Muscle of arm (tissue), 12 donors: ENCODE measurements around the gene SMC6. TPM values are rescaled to one million over a fixed set of nuclear protein-coding genes. Genes with fewer than 3 reads are reported as not detected.
A peak's percentile ranks its signal among the peaks of the same experiment; 100 is the strongest.

Source experiments
- DNase-seq: peaks from one replicate; pipeline ENCODE4 v3.0.0-alpha.2; 2013
- polyA plus RNA-seq, 12 donors: library from polyadenylated mRNA; unstranded; fragments of 120-200 nt; gene quantifications; one replicate each; pipeline ENCODE4 v1.2.1, GENCODE V29; 2013; ENCODE audit not compliant: insufficient read length in 12 of 12

Gene SMC6
- polyA plus RNA-seq, 12 donors: 37.3 to 60.1 (median 47.0) TPM; not detected in 1

DNA sequence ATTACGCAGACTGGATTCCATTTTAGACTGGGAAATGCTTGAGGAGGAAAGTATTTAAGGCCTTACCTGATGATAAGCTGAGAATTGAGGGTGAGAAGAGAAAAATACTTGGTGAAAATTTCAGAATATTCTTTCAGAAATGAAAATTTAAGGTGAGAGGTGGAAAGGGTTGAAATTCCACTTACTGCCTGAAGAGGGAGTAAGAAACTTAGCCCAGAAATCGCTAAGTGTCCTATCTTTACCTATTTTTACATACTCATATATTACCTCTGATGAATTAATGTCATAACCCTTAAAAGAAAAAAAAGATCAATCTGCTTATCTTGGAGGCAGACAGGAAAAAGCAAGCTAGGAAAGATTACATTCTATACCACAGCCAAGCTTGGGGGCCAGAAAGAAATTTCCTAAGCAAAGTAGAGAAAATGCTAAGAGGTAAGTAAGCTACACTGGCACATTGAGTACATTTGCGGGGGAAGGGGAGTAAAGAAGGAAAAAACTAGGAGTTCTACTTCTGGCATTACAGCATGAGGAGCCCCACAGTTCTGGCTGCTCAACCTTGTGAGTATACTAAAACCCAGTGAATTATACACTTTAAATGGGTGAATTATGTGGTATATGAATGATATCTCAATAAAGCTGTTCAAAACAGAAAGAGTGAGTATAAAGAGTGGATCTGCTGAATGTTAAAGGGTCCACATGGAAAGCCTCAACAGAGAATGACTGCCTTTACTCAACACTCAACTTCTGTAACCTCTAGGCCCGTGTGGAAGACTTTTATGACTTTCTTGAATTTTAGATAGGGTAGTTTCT, 33.8 kb downstream of the SMC6 start:
- DNase-seq: peak; percentile 3

DNA sequence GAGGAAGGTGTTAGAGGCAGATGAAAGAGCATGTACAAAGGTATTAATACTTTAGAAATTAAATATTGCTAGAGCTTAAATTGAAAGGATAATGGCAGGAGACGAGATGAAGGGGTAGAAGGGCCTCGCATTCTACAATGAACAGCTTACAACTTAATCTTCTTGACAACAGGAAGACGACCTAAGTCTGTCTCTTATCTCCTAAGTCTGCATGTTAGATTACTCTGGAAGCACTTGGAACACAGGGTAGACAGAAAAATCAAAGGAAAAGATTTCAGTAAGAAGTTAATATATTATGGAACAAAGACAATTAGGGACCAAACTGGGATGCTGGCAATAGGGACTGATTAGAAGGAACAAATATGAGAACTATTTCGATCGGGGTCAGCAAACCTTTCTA, 34.9 kb downstream of the SMC6 start:
- no peak for DNase-seq

DNA sequence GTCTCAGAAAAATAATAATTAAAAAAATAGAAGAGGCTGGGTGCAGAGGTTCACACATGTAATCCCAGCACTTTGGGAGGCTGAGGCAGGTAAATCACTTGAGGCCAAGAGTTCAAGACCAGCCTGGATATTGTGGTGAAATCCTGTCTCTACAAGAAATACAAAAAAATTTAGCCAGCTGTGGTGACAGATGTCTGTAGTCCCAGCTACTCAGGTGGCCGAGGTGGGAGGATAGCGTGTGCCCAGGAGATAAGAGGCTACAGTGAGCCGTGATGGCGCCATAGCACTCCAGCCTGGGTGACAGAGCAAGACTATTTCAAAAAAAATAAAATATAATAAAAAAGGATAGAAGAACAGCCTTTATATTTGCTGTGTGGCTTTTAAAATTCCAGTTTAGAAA, 35.9 kb downstream of the SMC6 start:
- DNase-seq: no peak

DNA sequence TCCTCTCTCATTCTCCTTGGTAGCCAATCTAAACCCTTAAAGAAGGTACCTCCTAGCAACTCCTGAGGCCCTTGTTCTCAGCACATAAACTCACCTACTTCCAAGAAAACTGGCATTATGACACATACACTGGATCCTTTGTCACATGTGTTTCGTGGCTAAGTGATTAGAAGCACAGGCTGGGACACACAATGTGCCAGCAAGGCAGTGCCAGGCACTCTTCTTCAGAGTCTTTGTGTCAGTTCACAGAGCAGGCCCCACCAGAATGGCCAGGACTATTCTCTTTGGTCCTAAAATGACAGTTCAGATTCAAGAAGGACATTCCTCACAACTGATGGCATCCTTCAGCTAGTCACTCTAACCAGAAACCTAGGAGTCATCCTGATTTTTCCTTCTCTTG, 40.3 kb downstream of the SMC6 start:
- no peak for DNase-seq

DNA sequence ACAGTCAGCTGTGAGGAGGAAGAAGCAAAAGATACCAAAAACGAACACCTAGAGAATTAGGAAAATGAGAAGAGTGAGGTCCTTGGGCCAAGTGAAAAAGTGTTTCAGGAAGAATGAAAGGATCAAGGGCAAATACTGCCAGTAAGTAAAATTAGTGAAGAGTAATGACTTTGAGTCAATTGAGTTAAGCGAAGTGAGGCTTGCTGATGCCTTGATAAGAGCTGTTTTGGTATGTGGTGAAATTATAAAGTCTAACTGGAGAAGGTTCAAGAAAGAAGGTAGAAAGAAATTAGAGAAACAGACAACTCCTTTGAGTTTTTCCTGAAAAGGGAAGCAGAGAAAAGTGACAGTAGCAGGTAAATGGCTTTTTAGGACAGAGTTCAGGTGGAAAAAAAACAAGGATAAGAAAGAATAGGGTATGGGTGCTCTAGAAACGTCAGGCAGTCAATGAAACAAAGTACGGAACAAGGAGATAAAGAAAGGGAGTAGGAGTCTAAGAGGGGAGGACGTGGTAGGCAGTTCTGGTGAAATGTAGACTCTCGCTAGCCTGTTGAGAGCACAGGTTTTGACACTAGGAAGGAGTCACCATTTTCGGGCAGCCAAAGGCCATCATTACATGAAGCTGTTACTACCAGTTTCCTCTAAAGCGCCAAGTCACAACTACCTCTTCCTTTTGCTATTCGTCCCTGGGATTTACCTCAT, 42.9 kb downstream of the SMC6 start:
- DNase-seq: no peak

DNA sequence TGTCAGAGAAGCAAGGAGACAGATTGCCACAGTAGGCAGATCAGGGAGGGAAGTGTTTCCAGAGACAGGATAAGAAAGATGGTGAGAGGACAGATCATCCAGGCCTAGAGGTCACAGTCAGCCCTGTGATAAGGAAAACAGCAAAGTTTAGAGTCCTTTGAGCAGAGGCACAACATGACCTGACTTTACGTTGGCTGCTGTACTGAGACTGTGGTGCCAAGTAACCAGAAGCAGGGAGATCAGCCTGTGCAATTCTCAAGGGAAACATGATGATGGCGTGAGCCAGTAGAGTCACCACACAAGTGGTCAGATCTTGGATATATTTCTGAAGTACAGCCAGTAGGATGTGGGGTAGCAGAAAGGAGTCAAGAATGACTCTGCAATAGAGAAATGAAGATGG, 43.7 kb downstream of the SMC6 start:
- no peak for DNase-seq

DNA sequence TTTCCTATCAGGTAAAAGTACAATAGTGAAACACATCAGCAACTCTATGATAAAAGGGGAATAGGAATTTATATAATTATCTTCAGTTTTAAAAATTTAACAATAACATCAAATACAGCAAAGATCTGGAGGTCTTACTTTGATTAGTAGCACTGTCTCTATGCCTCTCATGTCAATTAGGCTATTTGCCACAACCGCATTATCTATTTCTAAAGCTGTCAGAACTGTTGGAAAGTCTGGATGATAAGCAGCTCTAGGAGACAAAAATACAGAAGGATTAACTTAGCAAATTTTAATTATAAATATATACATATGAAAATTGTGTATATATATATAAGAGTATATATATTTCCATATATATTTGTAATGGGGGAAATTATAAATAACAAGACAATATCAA, 45.1 kb downstream of the SMC6 start:
- DNase-seq: no peak

DNA sequence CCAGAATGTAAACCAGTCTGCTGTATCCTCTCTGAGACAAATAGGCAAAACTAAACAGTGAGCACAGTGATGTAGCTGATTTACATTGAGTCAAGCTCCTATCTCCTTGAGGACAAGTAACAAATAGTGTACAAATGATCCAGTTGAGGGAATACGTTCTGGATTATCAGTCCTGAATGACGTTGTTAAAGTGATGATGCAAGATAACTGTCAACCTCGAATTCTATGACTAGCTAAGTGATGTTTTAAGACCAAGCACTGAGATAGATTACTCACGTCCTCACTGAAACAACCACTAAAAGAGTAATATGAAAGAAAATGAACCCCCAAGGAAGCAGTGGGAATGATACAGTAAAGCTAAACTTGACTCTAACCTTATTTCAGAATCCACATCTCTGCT, 46.8 kb downstream of the SMC6 start:
- no peak for DNase-seq

DNA sequence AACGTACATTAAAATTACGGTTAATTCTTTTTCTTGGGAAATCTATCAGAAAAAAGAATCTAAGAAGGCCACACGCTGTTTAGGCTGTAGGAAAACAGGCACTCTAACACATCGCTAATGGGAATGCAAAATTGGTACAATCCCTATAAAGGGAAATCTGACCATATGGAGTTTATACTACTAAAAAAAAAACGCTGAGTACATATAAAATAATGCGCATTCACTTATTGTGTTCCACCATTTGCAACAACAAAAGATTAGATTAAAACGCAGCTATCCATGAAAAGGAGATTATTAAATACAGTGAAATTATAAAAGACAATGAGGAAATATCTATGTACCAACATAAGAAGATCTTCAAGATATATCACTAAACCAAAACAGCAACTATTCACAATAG, 62.8 kb downstream of the SMC6 start:
- no peak for DNase-seq

DNA sequence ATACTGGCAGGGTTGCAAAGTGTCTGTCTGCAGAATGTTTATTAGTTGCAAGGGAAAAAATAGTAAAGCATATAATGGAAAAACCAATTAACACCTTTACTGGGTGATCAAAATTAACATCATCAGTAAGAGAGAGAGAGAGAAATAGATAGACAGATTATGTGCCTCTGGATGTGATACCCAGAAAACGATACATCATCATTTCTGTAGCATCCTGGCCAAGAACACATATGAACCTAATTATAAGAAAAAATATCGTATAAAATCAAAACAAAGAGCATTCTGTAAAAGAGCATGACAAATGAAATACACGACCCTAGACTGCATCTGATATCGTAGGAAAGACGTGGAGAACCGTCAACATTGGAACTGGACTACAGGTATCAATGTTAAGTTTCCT, 64.6 kb downstream of the SMC6 start:
- DNase-seq: no peak

DNA sequence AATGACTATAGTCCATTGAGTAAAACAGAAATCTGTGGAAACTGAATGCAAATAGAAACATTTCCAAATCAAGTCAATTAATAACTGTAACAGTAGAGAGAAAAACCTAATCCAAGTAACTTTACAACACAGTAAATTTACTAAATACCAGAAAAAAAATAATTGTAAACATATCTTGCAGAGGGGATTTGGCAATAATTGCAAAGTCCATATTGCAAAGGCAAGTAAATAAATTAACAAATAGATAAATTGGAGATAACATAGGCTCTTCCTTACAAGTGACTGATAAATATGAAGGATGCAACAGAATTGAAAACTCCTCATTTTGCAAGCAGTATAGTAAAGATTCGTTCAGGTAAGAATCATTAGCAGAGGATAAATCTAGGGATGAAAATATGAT, 65.0 kb downstream of the SMC6 start:
- DNase-seq: no peak

DNA sequence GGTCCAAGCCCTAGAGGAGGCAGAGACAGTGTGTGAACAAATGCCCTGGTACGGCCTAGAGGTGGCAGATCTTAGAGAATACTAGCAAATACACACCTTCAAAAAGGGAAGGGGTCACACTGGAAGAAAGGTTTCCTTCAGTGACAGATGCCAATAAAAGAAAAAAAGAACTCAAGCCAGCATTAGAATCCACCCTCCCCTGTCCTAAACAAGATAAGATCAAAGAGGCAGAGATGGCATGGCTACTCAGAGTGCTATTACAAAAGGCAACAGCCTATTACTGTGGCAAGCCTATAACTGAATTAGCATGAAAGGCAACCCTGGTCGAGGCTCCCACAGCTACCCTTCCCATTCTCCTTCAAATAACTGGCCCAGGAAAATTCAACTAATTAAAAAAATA, 69.6 kb downstream of the SMC6 start:
- DNase-seq: no peak

DNA sequence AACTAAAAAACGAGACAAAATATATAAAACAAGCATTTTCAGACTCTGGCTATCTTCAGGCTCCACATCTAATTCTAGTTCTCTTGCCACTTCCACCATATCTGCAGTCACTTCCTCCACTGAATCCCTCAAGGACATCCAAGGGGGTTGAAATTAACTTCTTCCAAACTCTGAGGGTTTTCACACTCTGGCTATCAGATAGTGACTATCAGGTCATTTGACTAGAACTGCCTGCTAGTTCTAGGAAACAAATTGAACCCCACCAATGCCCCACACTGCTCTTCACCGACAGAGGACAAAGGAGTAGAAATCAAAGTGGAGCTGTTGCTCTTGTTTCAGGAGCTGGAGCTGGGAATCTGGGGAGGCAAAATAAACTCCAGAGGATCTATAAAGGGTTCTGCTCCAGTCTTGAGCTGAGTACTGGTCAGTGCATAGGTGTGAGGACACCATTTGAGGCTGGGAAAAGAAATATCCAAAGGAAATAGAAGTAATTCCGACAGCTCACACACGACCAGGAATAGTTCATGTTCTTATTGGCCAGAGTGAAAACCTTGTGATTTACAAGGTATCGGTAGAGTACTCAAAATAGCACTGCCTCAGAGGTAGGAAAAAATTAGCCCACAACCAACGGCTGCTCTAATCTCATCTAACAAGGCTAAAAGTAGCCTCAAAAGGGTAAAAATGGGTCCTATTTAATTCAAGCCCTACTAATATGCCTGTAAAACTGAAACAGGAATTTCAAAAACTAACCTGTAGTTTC, 71.3 kb downstream of the SMC6 start:
- DNase-seq: no peak

DNA sequence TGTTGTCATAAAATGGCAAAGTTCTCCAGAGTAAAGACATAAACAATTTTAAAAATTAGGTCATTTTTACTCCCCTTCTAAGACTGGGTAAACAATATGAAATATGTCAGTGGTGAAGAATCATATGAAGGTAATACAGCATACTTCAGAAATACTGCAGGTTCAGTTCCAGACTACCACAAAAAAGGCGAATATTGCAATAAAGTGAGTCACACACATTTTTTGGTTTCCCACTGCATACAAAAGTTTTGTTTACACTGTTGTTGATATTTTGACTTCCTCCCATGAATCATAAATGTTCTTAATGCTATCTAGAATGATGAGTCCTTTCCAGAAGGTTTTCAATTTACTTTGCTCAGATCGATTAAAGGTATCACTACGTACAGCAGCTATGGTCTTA, 73.5 kb downstream of the SMC6 start:
- no peak for DNase-seq

DNA sequence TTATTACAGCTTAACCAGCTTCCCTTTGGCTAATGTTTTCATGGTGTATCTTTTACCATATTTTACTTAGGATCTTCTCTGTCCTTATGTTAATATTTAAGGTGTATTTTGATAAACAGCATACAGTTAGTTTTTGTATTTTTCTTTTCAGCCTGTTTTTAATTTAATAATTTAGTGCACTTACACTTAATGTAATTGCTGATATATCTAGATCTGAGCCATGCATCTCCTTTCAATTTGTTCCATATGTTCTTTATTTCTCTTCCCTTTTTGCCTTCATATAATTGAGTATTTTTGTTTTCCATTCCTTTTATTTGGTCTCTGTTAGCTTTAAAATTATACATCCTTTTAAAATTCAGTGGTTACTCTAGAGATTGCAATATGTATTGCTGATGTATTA, 78.8 kb downstream of the SMC6 start:
- no peak for DNase-seq

DNA sequence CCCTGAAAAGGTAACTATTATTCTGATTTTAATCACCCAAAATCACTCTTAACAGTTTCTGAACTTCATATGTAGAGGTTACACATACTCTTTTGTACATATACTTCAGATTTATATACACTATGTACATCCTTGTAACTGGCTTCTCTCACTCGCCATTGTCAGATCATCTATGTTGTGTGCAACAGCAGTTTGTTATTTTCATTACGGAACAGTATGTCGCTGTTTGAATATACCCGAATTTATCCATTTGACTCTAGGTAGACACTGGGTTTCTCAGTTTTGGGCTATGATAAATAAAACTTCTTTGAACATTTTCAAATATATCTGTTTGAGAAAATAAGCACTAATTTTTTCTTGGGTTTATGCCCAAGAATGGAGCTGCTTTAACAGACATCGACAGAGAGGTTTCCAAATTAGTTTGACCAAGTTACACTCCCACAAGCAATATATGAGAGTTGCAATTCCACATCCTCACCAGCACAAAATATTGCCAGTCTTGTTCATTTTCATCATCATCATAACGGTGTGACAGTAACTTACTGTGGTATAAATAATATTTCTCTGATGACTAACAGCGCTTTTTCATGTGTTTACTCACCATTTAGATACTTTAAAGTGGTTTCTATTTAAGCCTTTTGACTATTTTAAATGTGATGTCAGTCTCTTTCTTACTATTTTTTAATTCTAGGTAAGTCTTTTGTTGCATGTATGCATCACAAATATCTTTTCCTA, 80.9 kb downstream of the SMC6 start:
- no peak for DNase-seq

DNA sequence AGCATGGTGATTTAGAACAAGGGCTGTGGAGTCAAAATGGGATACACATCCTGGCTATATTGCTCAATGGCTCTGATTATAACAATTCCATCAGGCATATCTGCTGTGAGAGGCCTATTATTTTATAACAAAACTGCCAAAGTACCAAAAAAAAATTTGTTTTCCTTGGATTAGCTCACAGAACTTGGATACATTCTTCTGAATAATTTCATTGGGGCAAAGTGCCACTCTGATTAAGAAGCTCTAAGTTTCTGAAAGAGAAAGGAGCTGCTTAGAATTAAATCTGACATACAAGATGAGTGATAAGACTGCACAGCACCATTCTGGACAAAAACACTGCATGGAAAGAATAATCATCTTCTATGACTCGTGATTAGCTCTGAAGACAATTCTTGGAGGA, 85.7 kb downstream of the SMC6 start:
- no peak for DNase-seq

DNA sequence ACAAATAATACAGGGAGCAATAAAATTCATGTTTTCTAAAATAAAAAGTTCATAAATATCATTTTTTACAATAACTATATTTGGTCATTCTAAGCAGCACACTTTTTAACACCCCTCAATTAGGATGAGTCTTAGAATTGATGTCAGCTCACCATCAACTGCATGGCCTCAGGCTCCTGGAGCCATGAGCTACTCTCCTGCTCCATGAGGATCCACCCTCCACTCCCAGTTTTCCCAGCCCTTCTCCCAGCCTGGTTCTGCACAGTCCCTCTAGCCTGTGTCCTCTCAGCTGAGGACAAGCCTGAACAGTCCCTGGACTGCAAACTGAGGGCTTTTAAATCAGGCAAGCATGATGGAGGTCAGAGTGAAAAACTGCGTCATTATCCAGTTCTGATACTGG, 89.1 kb downstream of the SMC6 start:
- DNase-seq: no peak

DNA sequence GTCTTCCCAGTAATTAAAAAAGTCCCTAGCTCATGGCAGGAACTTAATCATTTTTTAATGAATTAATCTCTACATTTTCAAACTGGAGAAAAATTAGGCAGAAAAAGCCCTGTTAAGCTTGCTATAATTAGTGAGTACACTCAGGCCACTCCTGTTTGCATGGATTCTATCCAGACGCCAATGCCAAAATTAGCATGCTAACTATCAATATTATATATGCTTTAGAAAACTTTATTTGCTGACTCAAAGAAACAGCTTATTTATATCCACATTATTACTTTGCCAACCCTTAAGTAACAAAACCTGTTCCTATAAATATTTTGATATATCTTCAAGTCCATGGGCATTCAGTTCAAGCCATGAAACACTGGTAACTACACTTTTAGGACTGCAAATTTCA, 90.9 kb downstream of the SMC6 start:
- no peak for DNase-seq

DNA sequence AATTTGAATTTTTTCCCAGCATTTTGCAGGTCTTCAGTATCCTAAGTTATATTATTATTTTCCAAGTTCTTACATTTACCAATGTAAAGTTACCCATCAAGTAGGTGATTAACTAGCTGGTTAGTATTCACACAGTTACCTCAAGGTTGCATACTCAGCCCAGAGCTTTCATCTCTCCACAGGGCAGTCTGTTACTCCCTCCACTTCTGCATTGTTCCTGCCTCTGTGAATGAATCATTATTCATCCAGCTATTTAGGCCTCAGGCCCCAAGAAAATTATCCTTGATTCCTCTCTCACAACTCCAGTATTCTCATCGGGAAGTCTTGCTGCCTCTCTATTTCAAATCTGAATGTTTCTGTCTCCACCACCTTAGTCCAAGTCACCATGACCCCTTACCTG, 92.2 kb downstream of the SMC6 start:
- DNase-seq: no peak

DNA sequence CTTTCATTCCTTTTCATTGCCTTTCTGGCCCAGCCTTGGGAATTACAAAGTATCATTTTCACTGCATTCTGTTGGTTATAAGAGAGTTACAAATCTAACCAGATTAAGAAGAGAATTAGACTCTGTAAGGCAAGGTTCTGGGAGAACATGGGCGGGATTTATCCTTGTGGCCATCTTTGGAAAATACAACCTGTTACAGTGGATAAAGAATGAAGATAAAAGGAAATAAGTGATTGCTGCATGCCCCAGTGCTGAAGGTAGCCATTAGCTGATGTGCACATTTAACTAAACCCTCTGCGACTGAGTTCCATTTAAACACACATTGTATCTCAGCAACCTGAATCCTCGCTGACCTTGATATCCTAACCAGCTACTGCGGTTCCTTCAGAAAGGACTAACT, 93.4 kb downstream of the SMC6 start:
- no peak for DNase-seq

DNA sequence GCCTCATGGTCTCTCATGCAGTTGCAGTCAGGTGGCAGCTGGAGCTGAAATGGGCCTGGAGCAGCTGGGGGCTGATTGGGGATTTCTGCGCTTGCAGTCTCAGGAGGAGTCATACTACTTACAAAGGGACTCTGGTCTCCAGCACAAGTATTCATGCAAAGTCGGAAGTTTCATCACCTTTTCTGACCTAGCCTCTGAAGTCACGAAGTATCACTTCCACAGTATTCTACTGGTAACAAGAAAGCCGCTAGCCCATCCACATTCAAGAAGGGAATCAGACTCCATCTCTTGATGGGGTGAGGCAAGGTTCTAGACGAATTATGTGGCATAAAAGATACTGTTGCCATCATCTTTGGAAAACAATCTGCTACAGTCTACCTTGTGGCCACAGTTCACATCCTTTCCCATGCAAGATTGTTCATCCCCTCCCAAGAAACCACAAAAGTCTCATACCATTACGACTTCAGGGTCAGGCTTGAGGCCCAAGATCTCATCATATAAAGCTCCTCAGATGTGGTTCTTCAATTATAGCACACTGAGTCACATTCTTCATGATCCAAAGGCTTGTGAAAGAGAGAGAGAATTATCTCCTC, 95.3 kb downstream of the SMC6 start:
- no peak for DNase-seq
